SH-SY5Y (cell line): ENCODE results near the gene KCNA10.

ENCODE experiments used
- GATA2 ChIP-seq: IDR thresholded peaks from 2 replicates; pipeline ENCODE4 v1.6.1; 2011; ENCODE audit warnings: mild to moderate bottlenecking, low read depth, low read length
- GATA3 ChIP-seq: IDR thresholded peaks from 2 replicates; pipeline ENCODE4 v1.6.1; 2011; ENCODE audit warnings: low read depth, mild to moderate bottlenecking, low read length, moderate library complexity

The KCNA10 gene

DNA sequence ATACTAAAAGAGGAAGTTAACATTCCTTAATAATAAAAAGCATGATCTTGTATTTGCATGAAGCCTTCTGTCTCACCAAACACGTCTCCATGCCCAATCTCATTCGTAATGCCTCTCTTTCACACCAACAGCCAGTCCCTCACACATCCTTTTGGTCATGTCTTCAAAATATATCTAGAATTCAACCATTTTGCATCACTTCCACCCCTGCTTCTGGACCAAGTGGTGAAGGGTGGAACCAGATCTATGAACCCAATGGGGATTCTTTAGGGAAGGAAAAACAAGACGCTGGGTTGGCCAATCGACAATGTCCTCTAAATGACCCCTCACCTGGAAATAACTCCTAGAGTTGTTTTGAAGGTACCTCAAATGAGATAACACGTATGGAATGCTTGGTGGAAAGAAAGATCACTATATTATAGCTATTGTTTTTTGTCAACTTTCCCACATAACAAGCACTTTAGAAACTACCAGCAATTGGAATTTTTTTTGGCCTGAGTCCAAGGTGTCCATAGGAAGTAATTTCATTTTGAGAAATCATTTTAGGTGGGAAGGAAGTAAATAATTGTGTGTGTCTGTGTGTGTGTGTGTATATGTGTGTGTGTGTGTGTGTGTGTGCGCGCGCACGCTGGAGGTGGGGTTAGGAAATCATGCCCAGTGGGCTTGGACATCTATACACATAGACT, at the start of gene KCNA10:
Gene KCNA10, minus strand, starts transcription at position 51 of the 686 bp plus-strand sequence. CDS start 388 bp downstream, outside the sequence.
- no peak for TF ChIP-seq GATA2
- no peak for TF ChIP-seq GATA3

DNA sequence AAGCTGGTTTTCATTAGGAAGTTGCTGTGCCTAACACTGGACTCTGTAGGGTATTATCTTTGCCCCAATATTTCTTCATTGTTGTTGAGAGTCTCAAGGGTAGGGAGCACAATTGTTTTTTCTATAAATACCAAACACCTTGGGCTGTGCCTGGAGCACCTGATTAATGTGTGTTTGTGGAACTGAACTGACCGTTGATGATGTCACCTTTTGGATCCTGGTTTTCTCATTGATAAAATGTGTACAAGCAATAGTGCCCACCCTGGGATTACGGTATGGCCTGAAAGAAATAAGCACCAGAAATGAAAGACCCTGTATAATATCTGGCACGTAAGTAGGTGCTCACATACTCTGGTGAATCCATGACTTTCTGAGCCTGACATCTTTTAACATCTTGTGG, 47.9 kb upstream of the KCNA10 start:
- no peak for TF ChIP-seq GATA2
- no peak for TF ChIP-seq GATA3

DNA sequence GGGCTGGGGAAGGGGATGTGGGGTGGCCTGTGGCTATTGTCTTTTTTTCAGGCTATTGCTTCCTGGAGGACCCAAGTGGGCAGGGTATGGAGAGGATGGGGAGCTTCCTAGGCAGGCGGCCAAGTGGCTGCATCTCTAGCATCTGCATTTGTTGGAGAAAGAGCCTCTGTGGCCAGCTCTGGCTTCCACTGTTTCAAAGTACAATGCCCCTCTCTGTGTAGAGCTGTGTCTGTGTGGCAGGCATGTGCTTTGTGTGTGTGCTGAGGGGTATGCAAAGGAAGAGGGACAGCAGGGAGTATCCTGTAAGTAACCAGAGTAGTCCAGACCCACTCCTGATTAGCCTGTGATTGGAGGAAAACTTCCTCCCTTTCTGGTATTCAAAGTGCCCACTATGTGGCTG, 46.6 kb upstream of the KCNA10 start:
- no peak for TF ChIP-seq GATA2
- TF ChIP-seq GATA3 = no peak

DNA sequence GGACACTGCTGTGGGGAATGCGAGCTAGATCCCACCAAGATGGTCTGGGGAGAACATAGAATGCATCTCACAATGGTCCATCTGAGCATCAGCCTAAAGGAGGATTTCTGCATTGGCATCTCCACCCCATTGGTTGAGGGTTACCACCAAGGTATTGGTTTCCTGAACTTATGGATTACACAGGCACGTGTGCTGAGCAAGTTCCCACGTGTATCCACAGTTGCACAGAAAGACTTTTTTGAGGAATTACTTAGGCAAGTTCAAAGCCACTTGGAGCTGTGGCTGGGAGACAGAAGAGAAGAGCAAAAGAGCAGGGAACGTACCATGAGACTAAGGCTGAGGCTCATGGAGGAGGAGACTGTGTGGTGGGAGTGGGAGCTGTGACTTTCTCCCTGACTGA, 44.1 kb upstream of the KCNA10 start:
- no peak for TF ChIP-seq GATA3
- TF ChIP-seq GATA2 = no peak

DNA sequence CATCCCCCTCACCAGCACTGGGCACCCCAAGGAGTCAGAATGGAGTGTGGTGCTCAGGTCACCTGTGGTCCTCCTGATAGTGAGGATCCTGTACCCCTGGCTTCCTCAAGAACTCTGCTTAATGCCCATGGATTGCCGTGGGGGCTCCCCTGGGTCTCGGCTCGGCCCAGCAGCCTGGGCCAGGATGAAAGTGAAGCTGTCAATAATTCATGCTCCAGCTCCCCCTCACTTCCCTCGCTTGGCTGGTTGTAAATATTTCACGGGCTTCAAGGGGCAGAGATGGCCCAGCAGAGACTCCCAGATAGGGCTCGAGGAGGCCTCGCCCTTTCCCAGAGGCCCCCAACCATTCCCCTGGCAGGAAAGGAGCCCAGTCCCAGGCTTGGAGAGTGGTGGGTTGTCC, 42.6 kb upstream of the KCNA10 start:
- TF ChIP-seq GATA2 = no peak
- no peak for TF ChIP-seq GATA3

DNA sequence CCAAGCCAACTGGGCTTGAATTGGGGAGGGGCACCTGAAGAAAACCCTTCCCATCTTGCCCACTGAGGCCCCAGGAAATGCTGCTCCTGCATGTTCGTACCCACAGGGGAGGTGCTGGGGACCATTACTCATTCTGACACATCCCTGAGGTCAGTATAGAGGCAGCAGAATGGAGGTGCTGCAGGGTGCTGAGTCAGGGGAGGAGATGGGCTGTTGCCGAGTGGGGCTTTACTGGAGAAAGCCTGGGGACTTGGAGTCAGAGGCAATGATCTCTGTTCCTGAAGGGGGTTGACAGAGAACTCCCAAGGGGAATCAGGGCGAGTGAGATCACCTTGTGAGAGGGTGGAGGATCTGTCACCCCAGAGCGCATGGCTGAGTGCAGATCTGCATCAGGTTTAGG, 40.2 kb upstream of the KCNA10 start:
- TF ChIP-seq GATA2 (no peak), GATA3 (no peak)

DNA sequence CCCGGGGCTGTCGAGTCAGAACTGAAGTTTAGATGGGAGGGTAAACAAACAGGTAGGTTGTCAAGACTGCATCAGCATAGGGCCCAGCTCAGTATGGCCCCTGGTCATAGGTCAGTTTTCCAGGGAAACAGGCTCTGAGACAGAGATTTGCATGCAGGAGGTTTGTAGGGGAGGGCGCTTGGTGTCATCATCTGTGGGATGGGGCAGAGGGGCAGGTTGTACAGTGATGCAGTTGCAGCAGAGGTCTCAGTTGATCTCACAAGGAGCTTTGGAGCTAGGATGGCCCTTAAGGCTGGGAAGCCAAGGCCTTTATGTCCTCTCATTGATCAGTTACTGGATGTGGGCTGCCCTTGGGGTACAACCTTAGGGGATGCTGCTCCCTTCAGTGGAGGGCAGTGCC, 38.5 kb upstream of the KCNA10 start:
- TF ChIP-seq GATA2 = no peak
- no peak for TF ChIP-seq GATA3

DNA sequence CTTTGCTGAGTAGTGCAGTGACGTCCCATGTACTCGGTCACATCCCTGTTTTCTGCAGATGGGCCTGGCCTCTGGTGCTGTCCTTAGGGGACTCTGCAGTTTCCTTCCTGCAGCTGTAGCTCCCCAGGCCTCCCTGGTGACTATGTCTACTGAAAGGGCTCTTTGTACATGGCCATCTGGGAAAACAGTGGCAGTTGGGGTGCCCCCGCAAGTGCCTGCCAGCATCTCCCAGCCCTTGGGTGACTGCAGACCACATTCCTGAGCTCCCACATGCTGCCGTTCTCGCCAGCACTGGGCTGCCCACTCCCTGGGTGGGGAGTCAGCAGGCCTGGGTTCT, 37.5 kb upstream of the KCNA10 start:
- TF ChIP-seq GATA2 (no peak), GATA3 (no peak)

DNA sequence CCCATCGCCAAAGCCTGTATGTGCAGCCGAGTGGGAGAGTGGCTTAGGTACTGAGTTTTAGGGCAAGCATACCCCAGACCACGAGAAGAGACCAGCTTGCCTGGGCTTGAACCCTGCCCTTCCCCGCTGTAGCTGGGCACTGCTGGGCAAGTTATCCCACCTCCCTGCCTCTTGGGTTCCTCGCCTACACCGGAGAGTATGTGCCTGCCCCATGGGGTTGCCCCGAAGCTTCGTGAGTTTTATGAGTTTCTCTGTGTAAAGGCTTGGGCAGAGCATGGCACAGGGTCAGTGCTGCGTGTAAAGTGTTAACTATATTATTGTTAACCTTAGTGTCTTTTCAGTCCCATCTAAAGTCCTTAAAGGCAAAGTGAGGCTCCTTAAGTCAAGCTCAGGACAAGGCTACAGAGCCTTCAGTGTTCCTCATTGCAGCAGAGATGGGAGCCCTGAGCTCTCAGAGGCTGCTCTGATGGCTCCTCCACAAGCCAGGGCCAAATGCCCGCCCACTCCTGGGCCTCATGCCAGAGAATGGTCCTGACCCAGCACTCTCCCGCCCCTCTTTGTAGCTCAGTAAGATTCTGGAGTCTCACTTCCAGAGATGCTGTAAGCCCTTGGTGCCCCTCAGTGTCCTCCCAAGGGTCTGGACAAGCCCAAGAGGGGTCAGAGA, 37.0 kb upstream of the KCNA10 start:
- no peak for TF ChIP-seq GATA3

DNA sequence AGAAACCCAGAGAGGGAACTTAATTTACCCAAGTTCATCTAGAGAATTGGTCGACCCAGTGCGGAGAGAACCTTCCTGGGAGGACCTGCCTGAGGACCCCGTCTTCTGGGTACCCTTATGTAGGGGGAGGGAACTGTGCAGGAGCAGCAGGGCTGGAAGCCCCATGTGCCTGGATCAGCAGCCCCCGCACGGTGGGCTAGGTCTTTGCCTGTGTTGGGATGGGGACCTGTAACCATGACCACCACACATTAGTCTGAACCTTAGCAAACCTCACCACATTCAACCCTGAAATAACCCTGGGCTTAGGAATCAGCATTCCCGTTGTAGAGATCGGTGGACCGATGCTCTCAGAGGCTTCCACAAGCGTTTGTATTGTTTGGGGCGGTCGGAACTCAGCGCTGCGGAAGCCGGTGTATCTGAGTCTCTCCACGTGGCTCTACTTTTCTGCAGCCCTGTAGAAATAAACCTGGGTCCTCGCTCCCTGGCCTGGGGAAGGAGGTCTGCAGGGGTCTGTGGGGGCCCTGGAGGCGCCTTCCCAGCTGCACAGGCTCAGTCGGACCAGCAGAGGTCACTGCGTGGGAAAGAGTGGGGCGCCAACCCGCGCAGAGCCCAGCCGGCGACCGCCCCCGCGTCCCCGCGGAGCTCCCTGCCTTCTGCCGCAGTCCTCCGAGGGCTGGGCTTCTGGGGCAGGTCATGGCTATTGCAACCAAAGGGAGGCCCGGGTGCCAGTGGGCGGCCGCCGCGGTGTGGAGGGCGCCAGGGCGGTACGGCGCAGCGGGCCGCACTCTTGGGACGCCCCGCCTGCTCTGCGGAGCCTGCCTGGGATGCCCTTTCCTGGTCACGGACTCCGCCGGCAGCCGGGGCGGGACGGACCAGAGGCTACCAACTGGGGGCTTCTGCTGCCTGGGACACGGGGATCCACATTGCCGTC, 36.2 kb upstream of the KCNA10 start:
- TF ChIP-seq GATA2 (no peak), GATA3 (no peak)

DNA sequence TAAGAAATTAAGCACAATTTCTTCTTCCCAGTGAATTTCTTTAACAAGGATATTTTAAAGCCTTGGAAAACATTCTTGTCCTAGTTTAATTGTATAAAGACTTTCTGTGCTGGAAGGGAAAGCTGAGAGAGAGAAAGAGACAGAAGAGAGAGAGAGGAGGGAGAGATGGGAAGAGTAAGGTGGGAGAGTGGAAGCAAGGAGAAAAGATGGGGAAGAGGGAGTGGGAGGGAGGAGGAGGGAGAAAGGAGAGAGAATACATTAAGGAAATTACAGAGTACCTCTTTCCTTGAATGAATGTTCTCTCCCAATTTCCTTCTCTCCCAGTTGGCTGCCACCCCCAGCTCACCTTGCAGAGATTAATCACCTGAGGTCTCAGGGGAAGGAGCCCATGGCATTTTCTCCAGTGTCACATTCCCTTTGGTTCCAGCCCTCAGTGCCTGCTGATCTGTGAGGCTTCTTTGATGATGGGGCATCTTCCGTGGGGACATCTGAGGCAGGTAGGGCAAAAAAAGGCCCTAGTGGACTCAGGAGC, 32.4 kb upstream of the KCNA10 start:
- TF ChIP-seq GATA2 (no peak), GATA3 (no peak)

DNA sequence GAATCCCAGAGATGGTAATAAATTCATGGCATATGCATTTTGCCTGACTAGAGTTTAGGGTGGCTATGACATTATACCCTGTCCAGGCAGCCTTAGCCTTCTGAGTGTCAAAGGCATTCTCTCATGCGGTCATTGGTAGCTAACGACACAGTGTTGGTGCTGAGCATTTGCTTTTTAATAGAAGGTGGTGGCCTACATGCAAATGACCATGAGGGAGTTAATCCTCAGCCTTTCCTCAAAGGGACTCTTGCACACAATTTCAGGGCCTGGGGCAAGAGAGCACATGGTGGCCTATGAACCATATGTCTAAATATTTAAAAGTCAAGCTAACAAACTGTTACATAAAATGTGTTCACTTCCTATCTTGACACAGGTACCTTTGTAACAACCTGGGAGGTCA, 30.9 kb upstream of the KCNA10 start:
- TF ChIP-seq GATA2 (no peak), GATA3 (no peak)

DNA sequence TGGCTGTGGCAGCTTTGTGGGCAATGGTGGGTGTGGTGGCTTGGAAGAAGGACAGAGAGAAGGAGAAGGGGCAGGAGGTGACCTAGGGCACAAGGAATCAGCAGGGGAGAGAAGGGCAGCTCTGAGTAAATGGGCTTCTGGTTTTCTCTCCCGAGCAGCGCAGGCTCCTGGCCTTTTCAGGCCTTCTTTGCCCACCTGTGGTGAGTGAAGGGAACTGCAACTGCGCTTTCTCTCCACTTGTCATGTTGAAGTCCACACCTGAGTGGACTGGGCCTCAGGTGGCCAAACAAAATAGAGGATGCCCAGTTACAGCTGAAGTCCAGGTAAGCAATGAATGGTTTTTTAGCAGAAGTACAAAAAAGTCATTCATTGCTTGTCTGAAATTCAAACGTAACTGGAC, 29.4 kb upstream of the KCNA10 start:
- TF ChIP-seq GATA2 = no peak
- TF ChIP-seq GATA3 = no peak

DNA sequence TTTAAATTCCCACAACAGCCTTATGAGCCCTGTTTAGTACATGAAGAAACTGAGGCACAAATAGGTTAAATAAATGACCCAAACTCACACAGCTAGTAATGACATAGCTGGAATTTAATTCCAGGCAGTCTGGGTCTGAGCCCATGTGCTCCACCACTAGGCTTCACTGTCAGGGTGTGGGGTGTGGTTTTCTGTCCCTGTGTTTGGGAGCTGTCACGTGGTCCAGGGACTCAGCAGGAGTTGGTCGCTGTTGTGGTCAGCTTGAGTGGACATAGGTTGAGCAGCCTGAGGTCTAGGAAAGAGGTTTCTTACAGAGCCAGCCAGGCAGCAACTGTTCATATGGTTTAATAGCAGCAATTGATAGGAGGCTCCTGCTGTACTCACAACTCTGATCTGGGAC, 28.0 kb upstream of the KCNA10 start:
- TF ChIP-seq GATA2 (no peak), GATA3 (no peak)
